HFF-Myc (cell line): ENCODE measurements around the gene EXOC4.

Source experiments
- DNase-seq: peaks from one replicate; pipeline ENCODE4 v3.0.0-alpha.2; 2011; ENCODE audit warnings: low read depth; ENCODE audit errors: extremely low read depth
- H3K4me3 ChIP-seq: replicated peaks from 2 replicates; pipeline ENCODE4 v1.5.1; 2011; ENCODE audit warnings: low read depth, mild to moderate bottlenecking, control low read depth, low read length
- TF ChIP-seq, protein P1 (sequence below): IDR thresholded peaks from 2 replicates; pipeline ENCODE4 v1.5.1; 2012; ENCODE audit warnings: mild to moderate bottlenecking, low read depth, low read length, control low read depth; ENCODE audit errors: missing control alignments

EXOC4 gene

DNA sequence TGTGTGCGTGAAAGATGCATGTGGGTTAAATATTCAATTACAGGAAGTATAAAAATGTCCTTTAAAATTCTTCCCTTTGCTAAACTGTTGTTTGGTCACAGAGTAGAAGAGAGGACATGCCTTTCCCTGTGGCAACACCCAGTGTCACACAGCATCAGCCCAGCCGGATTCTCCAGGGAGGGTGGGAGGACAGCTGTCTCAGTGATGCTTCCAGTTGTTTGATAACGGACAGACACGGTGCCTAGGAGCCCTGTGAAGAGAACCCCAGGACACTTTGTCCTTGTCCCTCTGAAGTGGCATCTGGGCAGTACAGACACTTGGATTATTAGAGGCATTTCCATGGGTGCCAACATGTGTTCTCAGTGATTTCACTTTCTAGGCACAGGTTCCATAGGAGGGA, 567.7 kb downstream of the EXOC4 start:
- TF ChIP-seq, protein P1, sequence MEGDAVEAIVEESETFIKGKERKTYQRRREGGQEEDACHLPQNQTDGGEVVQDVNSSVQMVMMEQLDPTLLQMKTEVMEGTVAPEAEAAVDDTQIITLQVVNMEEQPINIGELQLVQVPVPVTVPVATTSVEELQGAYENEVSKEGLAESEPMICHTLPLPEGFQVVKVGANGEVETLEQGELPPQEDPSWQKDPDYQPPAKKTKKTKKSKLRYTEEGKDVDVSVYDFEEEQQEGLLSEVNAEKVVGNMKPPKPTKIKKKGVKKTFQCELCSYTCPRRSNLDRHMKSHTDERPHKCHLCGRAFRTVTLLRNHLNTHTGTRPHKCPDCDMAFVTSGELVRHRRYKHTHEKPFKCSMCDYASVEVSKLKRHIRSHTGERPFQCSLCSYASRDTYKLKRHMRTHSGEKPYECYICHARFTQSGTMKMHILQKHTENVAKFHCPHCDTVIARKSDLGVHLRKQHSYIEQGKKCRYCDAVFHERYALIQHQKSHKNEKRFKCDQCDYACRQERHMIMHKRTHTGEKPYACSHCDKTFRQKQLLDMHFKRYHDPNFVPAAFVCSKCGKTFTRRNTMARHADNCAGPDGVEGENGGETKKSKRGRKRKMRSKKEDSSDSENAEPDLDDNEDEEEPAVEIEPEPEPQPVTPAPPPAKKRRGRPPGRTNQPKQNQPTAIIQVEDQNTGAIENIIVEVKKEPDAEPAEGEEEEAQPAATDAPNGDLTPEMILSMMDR, result no peak
- no peak for DNase-seq
- no peak overlapping the region for H3K4me3 ChIP-seq

DNA sequence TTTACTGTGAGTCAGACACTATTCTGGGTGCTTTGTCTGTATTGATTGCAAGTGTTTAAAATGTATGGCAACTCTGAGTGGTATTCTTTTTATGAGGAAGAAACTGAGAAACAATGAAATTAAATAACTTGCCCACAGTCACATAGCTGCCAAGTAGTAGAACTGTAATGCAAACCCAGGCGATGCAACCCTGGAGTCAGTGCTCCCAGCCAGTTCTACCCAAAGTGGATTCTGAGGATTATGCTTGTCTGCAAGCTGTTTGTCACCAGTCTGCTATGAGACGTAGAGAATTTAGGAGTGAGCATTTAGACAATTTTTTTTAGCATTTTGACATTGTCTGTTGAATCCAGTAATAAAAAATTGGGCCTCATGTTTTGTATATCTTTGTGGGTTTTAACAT, 568.3 kb downstream of the EXOC4 start:
- no peak for DNase-seq
- TF ChIP-seq, protein P1, result no peak
- H3K4me3 ChIP-seq, result no peak overlapping the region

DNA sequence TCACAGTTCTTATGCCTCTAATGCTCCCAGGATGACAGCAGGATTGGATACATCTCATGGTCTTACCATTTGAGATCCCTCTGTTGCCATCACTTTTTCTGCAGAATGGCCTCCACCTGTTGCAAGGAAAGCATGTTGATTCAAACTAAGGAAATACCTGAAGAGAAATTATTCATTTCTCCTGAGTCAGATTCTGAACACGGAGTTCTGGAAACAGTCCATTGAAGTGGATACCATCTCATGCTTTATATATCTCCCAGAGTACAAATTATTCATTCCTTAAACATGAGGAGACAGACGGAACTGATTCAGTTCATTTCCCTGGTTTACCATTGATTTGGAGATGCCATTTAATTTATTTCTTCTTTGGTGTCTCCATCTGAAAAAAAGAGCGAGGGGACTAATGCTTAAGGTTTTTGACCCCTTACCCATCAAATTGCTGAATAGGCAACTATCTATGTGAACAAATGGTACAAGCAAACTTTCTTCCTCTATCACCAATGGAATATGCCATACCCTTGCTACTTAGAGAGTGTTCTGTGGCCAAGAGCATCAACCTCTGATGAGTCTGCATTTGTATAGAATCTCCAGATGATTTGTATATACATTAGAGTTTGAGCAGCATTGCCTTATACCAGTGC, 569.2 kb downstream of the EXOC4 start:
- DNase-seq, result no peak
- H3K4me3 ChIP-seq, result no peak overlapping the region
- TF ChIP-seq, protein P1, result no peak

DNA sequence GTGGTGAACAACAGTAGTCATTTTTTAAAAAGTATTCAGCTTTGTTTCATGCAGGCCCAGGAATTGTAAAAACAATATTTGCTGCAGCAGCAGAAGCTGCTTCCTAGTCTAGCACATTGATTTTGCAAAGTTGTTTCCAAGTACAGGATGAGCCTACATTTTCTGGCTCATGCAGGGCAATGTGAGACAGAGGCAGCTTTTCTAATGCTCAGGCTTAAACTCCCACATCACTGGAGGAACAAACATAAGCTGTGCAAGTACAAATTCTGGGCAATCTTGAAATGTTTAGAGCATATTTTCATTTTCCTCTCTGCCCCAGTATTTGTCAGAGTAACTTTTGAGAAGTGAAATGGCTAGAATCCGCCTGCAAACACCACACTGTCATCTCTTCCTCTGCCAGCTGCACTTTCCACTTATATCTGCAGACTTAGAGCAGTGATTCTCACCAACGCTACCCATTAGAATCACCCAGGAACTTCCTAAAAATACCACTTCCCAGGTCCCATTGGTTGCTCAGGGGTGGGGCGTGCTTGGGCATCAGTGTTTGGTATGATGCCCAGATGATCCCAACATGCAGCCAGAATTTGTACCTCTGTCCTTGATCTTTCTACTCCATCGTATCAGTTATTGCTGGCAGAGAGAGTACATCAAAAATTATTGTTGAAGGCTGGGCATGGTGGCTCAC, 570.1 kb downstream of the EXOC4 start:
- no peak for DNase-seq
- TF ChIP-seq, protein P1, result no peak
- no peak overlapping the region for H3K4me3 ChIP-seq

DNA sequence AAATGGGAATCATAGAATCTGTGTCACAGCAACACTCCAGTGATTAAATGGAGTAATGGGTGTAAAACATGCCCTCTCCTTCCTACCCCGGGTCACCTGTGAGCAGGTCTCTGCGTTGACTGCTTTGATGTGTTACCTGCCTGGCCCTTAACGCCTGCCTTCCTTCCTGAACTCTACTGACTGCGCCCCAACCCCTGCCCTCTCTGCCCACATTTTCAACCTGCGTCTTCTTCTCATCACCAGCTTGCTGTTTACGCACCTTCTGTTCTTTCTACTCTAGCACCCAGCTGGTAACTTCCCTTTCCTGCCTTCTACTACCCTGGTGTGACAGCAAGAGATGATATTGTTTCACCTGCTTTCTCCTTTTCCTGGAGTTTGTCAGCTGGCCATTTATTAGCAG, 571.3 kb downstream of the EXOC4 start:
- TF ChIP-seq, protein P1, result no peak
- DNase-seq, result no peak
- no peak overlapping the region for H3K4me3 ChIP-seq

DNA sequence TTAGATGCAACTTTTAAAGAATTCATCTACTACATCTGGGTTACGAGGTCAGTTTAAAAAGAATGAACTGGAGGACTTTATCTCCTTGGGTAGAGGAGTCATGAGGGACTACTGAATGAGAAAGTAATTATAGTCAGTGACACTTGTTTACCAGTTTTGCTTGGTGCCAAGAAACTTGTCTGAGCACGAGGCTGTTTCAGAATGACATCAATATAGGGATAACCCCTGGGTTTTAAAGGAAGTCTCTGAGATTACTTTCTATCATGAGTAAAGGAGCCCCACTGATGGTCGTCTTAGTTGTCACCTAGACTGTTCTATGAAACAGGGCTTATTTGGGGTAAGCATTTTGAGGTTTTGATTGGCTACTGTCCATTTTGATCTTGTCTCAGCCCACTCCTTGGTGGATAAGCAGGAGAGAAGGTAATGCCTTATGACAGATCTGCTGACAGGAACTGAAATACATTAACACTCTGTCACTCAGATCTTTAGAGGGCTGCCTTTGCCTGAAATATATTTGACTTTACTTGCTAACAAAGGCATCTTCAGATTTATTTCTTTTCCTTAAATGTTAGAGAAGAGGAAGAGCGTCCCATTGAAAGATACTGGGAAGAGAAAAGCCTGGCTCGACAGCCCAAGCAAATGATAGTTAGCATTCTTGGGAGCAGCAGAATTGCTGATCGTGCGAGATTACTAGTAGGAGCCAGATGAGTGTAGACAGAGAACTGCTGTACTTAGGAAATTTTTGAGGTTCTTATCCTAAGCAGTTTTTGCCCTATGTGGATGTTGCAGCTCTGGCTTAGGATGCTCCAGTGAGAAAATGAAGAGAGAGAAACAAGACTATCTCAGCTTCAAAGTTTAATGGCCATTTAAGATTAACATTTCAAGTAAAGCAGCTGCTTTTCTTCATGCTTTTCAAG, 575.1 kb downstream of the EXOC4 start:
- DNase-seq, result no peak
- H3K4me3 ChIP-seq, result no peak overlapping the region
- TF ChIP-seq, protein P1, result no peak
